ENCODE measurements around the gene ATXN7. TPM values are rescaled to one million over a fixed set of nuclear protein-coding genes. Genes with fewer than 3 reads are reported as not detected.

The ATXN7 gene
- polyA plus RNA-seq, 3 donors = 2.7 to 29.5 (median 3.2) TPM

DNA sequence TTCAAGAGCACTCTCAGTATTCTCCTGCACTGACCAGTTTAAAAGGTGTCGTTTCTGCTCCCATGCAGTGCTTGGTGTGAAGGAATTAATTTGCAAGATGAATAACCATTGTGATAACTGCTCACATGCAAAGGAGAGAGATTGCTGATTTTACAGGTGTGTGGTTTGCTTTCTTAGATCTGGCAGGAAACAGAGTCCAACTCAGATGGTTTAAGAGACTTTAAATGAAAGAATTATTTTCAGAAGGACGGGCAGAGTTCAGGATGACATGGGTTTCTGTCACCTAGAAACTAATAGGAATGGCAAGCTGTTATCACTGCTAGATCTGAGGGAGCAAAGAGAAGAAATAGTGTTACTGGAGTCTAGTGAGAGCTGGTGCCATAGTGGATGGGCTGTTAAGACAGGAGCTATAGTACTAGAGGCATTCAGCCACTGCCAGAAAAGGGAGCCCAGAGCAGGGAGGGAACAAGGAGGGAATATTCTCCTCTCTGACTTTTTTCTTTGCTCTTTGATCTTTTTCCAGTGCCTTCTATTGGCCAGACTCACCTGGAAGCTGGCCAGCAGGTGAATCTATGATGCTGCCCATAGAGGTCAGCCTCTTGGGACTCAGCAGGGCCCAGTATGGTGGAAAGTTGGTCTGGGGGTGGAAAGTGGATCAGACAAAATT lies 14.9 kb downstream of the ATXN7 start:
- no peak for DNase-seq
- intact Hi-C loops (cut with micrococcal nuclease) = loop anchor here in 1 of 2 donors (5.0 kb wide), 1 partner anchor 34 kb away; the partner anchor contains the start of gene SCAANT1
- H2AFZ ChIP-seq (ENCODE audit: insufficient read depth, low read depth, low read length, poor library complexity, severe bottlenecking) = no peak overlapping the region
- no peak overlapping the region for H3K9ac ChIP-seq (ENCODE audit: insufficient read depth, low read length, poor library complexity, severe bottlenecking)
- no peaks in the 10 kb centered on the region for H3K9me3 ChIP-seq (replicated peaks in 1 of 2; ENCODE audit: control insufficient read depth in 1 of 2, insufficient read depth in 1 of 2, low read length in 2 of 2)
- Mint-ChIP-seq H3K9me3 (no peaks in the 10 kb centered on the region), H3K27me3 (ENCODE audit: low read depth in 3 of 3) (peaks cover 0 to 2% (median 0%) of the 10 kb centered on the region in 3 donors), H3K4me1 (peaks cover 20% of the 10 kb centered on the region), H3K36me3 (peaks cover 2 to 18% of the 10 kb centered on the region in 2 donors), H3K4me3 (no peak overlapping the region), H3K27ac (peak overlapping the region in 1 of 7 donors; percentile 44)
- H3K4me3 ChIP-seq (replicated peaks in 1 of 3; ENCODE audit: low read depth in 2 of 3, low read length in 3 of 3) = no peak overlapping the region
- peaks cover 0 to 10% of the 10 kb centered on the region in 2 donors for H3K36me3 ChIP-seq (replicated peaks in 1 of 2; ENCODE audit: control insufficient read depth in 1 of 2, insufficient read depth in 2 of 2, low read length in 2 of 2)
- H3K79me2 ChIP-seq (ENCODE audit: insufficient read depth, low read length) = peaks cover 99% of the 10 kb centered on the region
- H3K4me2 ChIP-seq (replicated peaks; ENCODE audit: extremely low read depth, low read length, poor library complexity, severe bottlenecking) = no peak overlapping the region
- no peaks in the 10 kb centered on the region for H3K27me3 ChIP-seq (ENCODE audit: control insufficient read depth in 2 of 2, insufficient read depth in 2 of 2, low read length in 2 of 2)
- WGBS (ENCODE audit: insufficient coverage) = 100% methylated on average over 1 of the region's 2 CpGs
- TF ChIP-seq, protein P1, sequence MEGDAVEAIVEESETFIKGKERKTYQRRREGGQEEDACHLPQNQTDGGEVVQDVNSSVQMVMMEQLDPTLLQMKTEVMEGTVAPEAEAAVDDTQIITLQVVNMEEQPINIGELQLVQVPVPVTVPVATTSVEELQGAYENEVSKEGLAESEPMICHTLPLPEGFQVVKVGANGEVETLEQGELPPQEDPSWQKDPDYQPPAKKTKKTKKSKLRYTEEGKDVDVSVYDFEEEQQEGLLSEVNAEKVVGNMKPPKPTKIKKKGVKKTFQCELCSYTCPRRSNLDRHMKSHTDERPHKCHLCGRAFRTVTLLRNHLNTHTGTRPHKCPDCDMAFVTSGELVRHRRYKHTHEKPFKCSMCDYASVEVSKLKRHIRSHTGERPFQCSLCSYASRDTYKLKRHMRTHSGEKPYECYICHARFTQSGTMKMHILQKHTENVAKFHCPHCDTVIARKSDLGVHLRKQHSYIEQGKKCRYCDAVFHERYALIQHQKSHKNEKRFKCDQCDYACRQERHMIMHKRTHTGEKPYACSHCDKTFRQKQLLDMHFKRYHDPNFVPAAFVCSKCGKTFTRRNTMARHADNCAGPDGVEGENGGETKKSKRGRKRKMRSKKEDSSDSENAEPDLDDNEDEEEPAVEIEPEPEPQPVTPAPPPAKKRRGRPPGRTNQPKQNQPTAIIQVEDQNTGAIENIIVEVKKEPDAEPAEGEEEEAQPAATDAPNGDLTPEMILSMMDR (IDR thresholded peaks at IDR 0.05) = no peak
- peaks cover 7 to 9% of the 10 kb centered on the region in 2 donors for H3K4me1 ChIP-seq (ENCODE audit: control insufficient read depth in 1 of 2, insufficient read depth in 2 of 2, low read length in 2 of 2)
- peak overlapping the region in 1 of 2 donors; percentile 22 for H3K27ac ChIP-seq (ENCODE audit: low read depth in 1 of 2, low read length in 2 of 2)
- H4K20me1 ChIP-seq (ENCODE audit: insufficient read depth, low read length) = peaks cover 100% of the 10 kb centered on the region

DNA sequence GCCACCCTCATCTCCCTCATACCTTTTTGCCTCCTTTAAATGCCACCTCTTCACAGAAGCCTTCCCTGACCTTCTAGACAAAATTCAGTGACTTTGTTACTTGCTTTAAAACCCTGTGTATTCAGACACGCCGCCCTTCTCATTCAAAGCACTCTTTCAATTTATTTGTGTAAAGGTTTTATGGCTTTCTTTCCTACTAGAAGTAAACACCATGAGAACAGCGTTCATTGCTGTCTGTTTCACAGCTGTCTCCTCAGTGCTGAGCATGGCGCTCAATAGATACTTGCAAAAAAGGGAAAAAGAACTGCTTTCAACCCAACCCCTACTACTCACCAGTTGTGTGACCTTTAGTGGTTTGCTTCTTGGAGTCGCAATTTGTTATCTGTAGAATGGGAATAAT lies 17.0 kb downstream of the ATXN7 start:
- Mint-ChIP-seq H3K27ac (peak overlapping the region in 5 of 7 donors; percentile 12 to 65 (median 54)), H3K4me1 (peaks cover 8% of the 10 kb centered on the region), H3K36me3 (peaks cover 9 to 18% of the 10 kb centered on the region in 2 donors), H3K27me3 (ENCODE audit: low read depth in 3 of 3) (peaks cover 0 to 4% (median 0%) of the 10 kb centered on the region in 3 donors), H3K9me3 (no peaks in the 10 kb centered on the region), H3K4me3 (no peak overlapping the region)
- no peak for DNase-seq
- peaks cover 99% of the 10 kb centered on the region for H4K20me1 ChIP-seq (ENCODE audit: insufficient read depth, low read length)
- no peak overlapping the region for H3K4me2 ChIP-seq (replicated peaks; ENCODE audit: extremely low read depth, low read length, poor library complexity, severe bottlenecking)
- H3K9me3 ChIP-seq (replicated peaks in 1 of 2; ENCODE audit: control insufficient read depth in 1 of 2, insufficient read depth in 1 of 2, low read length in 2 of 2) = no peaks in the 10 kb centered on the region
- intact Hi-C loops (cut with micrococcal nuclease) = no loop called here
- peak overlapping the region in 1 of 2 donors; percentile 10 for H3K27ac ChIP-seq (ENCODE audit: low read depth in 1 of 2, low read length in 2 of 2)
- no peak overlapping the region for H3K9ac ChIP-seq (ENCODE audit: insufficient read depth, low read length, poor library complexity, severe bottlenecking)
- TF ChIP-seq, protein P1 (IDR thresholded peaks at IDR 0.05) = no peak
- H3K4me1 ChIP-seq (ENCODE audit: control insufficient read depth in 1 of 2, insufficient read depth in 2 of 2, low read length in 2 of 2) = no peaks in the 10 kb centered on the region
- H2AFZ ChIP-seq (ENCODE audit: insufficient read depth, low read depth, low read length, poor library complexity, severe bottlenecking) = no peak overlapping the region
- no peak overlapping the region for H3K4me3 ChIP-seq (replicated peaks in 1 of 3; ENCODE audit: low read depth in 2 of 3, low read length in 3 of 3)
- WGBS (ENCODE audit: insufficient coverage) = no CpG with 5 or more reads among the region's 5 CpGs
- peaks cover 0 to 10% of the 10 kb centered on the region in 2 donors for H3K36me3 ChIP-seq (replicated peaks in 1 of 2; ENCODE audit: control insufficient read depth in 1 of 2, insufficient read depth in 2 of 2, low read length in 2 of 2)
- no peaks in the 10 kb centered on the region for H3K27me3 ChIP-seq (ENCODE audit: control insufficient read depth in 2 of 2, insufficient read depth in 2 of 2, low read length in 2 of 2)
- peaks cover 98% of the 10 kb centered on the region for H3K79me2 ChIP-seq (ENCODE audit: insufficient read depth, low read length)
